ENCODE measurements around the gene SBNO2.
"Not testable (repeated sequence)": the region's sequence is repeated elsewhere in the genome, so short reads cannot be mapped to it uniquely, and the experiment has no call there.

SBNO2 gene

GRCh38 chr19:1173845-1174809, at the start of gene SBNO2:
Gene SBNO2, minus strand, starts transcription at chr19:1174268. Its CDS starts 19,992 bp downstream, at chr19:1154276.
- peak; percentile 39 for DNase-seq (ENCODE audit: low read depth)

- DNase-seq (ENCODE audit: low read depth), result no peak
These were observed 49.2 kb upstream of the SBNO2 start for GRCh38 chr19:1223018-1223855.

GRCh38 chr19:1222394-1222793, 48.3 kb upstream of the SBNO2 start:
- no peak for DNase-seq (ENCODE audit: low read depth)

GRCh38 chr19:1221904-1222255, 47.8 kb upstream of the SBNO2 start:
- DNase-seq (ENCODE audit: low read depth), result no peak

DNA sequence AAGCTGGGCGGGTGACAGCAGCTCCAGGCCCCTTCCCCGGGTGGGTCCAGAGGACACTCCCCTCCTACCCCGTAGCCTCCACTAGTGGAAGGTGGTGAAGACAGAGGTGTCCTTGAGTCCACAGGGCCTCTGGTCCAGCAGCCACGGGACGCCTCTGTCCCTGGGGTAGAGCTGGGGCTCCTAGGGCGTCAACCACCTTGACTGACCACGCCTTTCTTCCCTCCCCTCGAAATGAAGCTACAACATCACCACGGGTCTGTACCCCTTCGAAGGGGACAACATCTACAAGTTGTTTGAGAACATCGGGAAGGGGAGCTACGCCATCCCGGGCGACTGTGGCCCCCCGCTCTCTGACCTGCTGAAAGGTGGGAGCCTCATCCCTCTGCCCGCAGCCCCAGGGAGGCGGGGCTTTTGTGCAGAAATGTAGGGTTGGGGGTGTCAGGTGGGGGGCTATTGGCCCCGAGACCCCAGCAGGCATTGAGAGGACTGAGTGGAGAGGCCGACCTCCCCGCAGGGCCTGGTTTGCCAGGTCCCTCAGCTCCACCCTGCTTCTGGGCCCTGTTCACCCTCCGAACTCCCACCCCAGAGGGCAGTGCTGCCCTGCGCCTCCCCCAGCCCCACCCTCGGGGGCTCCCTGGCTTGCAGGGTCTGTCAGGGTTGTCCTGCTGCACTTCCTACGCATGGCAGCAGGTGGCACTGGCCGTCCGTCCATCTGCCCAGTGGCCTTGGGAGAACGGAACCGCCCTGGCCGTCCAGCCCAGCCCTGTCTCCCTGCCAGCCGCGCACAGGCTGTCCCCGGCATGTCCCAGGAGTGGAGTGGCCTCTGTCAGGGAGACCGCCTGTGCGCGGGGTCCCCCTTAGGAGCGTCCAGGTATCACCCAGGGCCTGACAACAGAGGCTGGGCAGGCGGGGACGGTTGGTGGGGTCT, 47.2 kb upstream of the SBNO2 start:
- no peak for DNase-seq (ENCODE audit: low read depth)

- no peak for DNase-seq (ENCODE audit: low read depth)
These were observed 46.4 kb upstream of the SBNO2 start for GRCh38 chr19:1220477-1220930.

DNA sequence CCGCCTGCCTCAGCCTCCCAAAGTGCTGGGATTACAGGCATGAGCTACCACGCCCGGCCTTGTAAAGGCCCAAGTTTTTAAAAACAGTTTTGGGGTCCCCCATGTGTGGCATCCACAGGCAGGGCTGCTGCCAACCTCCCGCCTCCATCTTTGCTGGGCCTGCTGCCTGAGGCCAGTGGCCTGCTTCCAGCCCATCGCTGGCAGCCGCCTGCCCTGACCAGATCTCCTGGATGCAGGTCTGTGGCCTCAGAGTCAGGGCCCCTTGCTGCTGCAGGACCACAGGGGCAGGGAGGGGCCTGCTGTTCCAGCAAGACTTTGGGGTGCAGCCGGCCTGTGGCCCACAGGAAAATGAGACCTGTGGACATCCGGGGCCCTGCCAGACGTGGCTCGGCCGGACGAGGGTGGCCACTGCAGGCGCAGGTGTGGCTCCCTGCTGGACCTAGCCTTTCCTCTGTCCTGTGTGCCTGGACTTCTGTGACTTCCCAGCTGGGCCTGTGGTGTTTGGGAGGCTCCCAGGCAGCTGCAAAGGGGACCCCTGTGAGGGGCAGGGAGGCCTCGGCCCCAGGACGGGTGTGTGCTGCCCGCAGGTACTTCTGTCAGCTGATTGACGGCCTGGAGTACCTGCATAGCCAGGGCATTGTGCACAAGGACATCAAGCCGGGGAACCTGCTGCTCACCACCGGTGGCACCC, 45.9 kb upstream of the SBNO2 start:
- DNase-seq (ENCODE audit: low read depth), result no peak

- no peak for DNase-seq (ENCODE audit: low read depth)
These were observed 44.9 kb upstream of the SBNO2 start for GRCh38 chr19:1218751-1219567.

DNA sequence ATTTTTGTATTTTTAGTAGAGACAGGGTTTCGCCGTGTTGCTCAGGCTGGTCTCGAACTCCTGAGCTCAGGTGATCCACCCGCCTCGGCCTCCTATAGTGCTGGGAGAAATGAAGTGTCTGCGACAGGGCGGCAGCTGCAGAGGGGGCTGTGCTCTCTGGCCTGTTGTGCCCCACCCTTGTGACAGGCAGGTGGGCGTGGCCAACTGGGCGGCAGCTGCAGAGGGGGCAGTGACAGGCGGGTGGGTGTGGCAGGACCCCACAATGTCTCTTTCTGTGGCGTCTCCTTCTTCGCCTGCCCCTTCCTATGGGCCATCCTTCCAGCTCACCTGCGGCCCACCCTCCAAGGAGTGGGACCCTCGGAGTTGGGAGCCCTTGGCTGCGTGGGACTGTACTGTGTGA, 43.3 kb upstream of the SBNO2 start:
- DNase-seq (ENCODE audit: low read depth), result no peak

GRCh38 chr19:1216756-1217155, 42.7 kb upstream of the SBNO2 start:
- DNase-seq (ENCODE audit: low read depth), result no peak

DNA sequence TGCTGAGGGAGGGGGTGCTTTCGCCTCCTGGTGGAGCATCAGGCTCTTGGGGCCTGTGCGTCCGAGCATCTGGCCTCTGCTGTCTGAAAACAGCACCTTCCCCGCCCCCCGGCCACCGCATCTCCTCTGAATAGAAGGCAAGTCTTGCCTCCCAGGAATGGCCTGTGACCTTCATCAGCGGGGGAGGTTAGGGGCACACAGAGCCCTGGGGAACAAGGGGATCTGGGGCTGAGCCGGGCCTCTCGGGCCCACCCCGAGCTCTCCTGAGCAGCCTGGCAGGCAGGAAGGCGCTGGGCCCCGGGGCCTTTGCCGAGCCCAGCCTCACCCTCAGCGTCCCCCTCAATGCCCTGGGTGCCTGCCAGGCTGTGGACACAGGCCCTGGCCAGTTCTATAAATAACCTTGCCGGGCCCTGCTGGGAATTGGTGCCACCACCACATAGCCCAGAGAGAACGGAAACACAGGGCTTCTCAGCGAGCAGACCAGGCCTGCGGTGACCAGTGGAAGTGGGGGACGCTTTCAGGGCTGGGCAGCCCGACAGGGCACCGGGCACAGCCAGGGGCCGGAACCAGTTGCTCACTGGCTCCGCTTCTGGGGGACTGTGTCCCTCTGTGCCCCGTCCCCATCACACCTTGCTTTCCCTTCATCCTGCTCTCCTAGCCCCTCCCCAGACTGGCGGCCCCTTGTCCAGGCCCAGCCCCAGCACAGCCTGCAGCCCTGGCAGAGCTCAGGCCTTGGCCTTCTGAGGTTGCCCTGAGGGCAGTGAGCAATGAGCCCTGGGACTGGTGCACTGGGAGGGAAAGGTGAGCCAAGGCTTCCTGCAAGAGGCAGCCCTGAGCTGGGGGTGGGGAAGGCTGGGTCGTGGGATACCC, 41.0 kb upstream of the SBNO2 start:
- DNase-seq (ENCODE audit: low read depth), result no peak

GRCh38 chr19:1214299-1214861, 40.3 kb upstream of the SBNO2 start:
- DNase-seq (ENCODE audit: low read depth), result no peak

DNA sequence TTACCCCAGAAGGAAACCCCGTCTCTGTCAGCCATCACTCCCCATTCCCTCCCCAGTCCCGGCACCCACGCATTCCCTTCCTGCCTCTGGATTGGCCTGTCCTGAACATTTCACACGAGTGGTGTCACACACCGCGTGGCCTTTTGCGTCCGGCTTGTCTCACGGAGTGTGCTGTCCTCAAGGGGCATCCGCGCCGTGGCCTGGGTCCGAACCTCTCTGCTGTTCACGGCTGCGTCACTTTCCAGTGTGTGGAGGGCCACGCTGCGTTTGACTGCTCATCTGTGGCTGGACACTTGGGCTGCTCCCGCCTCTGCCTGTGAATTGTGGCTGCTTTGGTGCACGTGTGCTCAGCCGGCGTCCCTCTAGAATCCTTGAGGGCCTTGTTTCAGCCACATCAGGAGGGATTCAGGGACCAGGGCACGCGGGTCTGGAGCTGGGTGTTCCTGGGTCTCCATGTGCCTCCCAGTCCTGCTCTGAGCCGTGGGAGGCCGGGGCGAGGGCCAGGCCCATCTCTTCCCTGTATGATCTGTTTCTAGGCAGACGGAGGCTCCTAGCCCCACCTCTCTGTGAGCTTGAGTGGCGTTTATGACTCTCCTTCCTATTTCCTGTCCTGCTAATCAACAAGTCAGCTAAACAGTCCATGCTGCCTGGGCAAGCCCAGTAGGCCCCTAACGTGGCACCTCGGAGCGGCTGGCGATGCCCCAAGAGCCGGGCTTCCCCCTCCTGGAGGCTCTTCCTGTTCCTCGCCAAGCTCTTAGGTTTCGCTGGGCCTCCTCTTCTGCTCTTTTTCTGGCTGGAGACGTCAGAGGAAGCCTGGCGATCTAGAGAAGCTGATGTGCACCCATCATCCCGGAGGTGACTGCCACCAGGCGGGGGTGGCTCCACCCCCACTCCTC, 39.6 kb upstream of the SBNO2 start:
- DNase-seq (ENCODE audit: low read depth), result no peak

DNA sequence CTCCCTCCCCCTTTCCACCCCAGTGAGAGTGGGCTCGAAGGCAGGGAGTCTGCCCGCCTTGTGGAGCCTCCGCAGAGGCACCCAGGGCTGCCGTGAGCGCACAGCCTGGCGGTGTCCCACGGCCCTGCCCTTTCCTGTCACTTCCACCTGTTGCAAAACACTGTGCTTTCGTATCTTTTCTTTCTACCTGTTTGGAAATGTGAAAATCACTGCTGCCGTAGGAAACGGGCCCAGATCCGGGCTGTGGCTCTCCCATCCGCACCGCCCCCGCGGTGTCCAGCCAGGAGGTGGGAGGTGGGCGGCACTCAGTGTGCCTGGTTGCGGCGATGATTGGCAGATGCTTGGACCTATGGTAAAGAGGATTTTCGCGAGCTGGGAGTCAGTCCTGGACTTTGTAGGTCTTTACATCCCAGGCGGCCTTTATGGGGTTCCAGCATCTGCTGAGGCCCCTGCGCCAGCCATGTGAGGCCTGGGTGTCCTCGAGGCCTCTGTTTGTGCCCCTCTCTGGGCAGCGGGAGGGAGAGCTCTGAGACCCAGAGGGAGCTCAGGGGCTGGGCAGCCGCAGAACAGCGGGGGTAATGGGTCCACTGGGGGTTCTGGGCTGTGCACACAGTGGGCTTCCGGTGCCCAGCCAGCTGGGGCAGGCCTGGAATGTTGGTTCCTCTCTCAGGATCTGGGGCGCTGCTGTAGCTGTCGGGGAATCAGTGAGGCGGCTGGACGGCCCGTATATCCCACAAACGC, 37.6 kb upstream of the SBNO2 start:
- no peak for DNase-seq (ENCODE audit: low read depth)

GRCh38 chr19:1210227-1210538, 36.1 kb upstream of the SBNO2 start:
- DNase-seq (ENCODE audit: low read depth), result no peak

GRCh38 chr19:1208830-1209229, 34.8 kb upstream of the SBNO2 start:
- DNase-seq (ENCODE audit: low read depth), result not testable (repeated sequence)

DNA sequence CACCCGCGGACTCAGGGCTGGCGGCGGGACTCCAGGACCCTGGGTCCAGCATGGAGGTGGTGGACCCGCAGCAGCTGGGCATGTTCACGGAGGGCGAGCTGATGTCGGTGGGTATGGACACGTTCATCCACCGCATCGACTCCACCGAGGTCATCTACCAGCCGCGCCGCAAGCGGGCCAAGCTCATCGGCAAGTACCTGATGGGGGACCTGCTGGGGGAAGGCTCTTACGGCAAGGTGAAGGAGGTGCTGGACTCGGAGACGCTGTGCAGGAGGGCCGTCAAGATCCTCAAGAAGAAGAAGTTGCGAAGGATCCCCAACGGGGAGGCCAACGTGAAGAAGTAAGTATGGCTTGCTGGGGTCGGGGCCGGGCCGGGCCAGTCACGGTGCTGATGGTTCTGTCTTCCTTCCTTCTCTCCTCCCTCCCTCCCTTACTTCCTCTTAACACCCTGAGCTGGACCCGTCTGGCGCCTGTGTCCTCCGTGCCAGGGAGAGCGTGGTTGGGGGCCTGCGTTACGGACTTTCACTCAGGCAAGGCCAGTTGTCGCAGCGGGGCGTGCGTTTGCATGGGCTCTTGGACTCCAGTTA, 32.9 kb upstream of the SBNO2 start:
- DNase-seq (ENCODE audit: low read depth), result no peak

Measured in HS-27A (cell line).